Colonic mucosa (tissue), 4 donors: ENCODE results near the gene RDH11. TPM values are rescaled to one million over a fixed set of nuclear protein-coding genes. Genes with fewer than 3 reads are reported as not detected.
"Not testable (repeated sequence)": the region's sequence is repeated elsewhere in the genome, so short reads cannot be mapped to it uniquely, and the experiment has no call there.

ENCODE experiments used
- DNase-seq: peaks from one replicate; pipeline ENCODE4 v3.0.0-alpha.2; 2020
- H3K27ac ChIP-seq: fragments of 200-600 bp; one replicate; pipeline ENCODE4 v1.8.0; 2021
- H3K27me3 ChIP-seq: fragments of 200-600 bp; one replicate; pipeline ENCODE4 v1.8.0; 2021
- H3K36me3 ChIP-seq: fragments of 200-600 bp; one replicate; pipeline ENCODE4 v1.8.0; 2021
- H3K4me1 ChIP-seq: fragments of 200-600 bp; one replicate; pipeline ENCODE4 v1.8.0; 2021; ENCODE audit warnings: mild to moderate bottlenecking
- H3K4me3 ChIP-seq: fragments of 200-600 bp; one replicate; pipeline ENCODE4 v1.8.0; 2021
- H3K9ac ChIP-seq, 2 donors: one replicate each; pipeline ENCODE4 v1.7.0; 2013; ENCODE audit warnings: control low read depth in 2 of 2, low read depth in 2 of 2, low read length in 2 of 2
- H3K9me3 ChIP-seq: fragments of 200-600 bp; one replicate; pipeline ENCODE4 v1.8.0; 2021
- CTCF ChIP-seq: fragments of 200-600 bp; IDR thresholded peaks from one replicate; pipeline ENCODE4 v1.8.0; 2022; ENCODE audit warnings: antibody characterized with exemption, mild to moderate bottlenecking
- intact Hi-C: fragments of 100-400 bp; cut with DNase I; formaldehyde crosslinking; loops from one replicate; pipeline ENCODE4 v1.14.1; 2022
- total RNA-seq, 2 donors: library from RNA; stranded (reverse); fragmentation: NEBNext Ultra II Directional in 1 of 2; extraction: Animal tissue kit (Norgen Biotek cat#: 25700) in 1 of 2; gene quantifications; one replicate each; pipeline ENCODE4 v1.2.1, GENCODE V29; 2021
- donor health status: healthy.
- donor health status: DM: no; HTN: no; CAD: no.
- donor health status: DM: no; HTN: no; CAD: no.

RDH11 gene
- total RNA-seq, 2 donors from 2014 or later, result 60.0 to 81.7 TPM

GRCh38 chr14:67718265-67718664 lies 22.7 kb upstream of the RDH11 start:
- TF ChIP-seq CTCF, result no peak
- intact Hi-C loops, result no loop called here
- Histone ChIP-seq H3K4me1 (no peaks in the 10 kb centered on the region), H3K27ac (no peak overlapping the region), H3K4me3 (no peak overlapping the region), H3K36me3 (no peaks in the 10 kb centered on the region), H3K9me3 (no peaks in the 10 kb centered on the region), H3K27me3 (peaks cover 4% of the 10 kb centered on the region), H3K9ac (no peak overlapping the region)
- no peak for DNase-seq

DNA sequence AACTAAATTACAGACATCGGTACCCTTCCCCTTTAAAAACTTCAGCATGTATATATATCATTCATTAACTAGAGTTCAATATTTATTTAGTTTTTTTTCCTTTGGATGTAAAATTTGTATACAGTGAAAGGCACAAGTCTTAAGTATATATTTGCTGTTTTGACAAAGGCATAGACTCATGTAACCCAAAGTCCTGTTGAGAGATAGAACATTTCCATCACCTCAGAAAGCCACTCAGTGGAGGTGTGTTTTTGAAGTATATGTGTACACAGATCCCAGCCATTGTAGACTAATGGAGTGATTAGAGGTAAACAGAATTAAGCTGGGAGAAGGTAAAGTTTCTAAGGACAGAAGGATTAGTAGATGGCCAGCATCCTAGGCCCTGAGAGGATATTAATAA lies 21.5 kb upstream of the RDH11 start:
- no peaks in the 10 kb centered on the region for H3K36me3 ChIP-seq
- no peak for DNase-seq
- no peak for TF ChIP-seq CTCF
- no peaks in the 10 kb centered on the region for H3K9me3 ChIP-seq
- no peak overlapping the region for H3K9ac ChIP-seq
- H3K27ac ChIP-seq, result no peak overlapping the region
- H3K27me3 ChIP-seq, result peaks cover 4% of the 10 kb centered on the region
- intact Hi-C loops, result no loop called here
- no peak overlapping the region for H3K4me3 ChIP-seq
- H3K4me1 ChIP-seq, result no peaks in the 10 kb centered on the region

DNA sequence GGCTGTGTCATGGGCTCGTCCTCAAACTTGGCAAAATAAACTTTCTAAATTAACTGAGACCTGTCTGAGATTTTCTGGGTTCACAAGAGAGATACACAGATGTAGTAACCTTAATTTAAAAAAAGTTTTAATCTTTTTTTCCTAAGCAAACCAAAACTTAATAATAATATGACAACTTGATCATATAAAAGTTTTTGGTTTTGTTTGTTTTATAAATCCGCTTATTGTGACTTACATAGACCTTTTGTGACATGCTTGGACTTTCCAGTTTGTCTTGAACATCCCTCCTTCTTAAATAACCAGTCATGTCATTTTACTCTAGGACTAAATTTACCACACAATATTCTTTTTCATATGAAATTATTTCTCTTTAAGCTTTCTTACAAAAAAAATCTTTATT lies 14.6 kb upstream of the RDH11 start:
- no peak overlapping the region for H3K9ac ChIP-seq
- no peak overlapping the region for H3K4me3 ChIP-seq
- intact Hi-C loops, result no loop called here
- no peaks in the 10 kb centered on the region for H3K9me3 ChIP-seq
- no peak for TF ChIP-seq CTCF
- no peaks in the 10 kb centered on the region for H3K4me1 ChIP-seq
- H3K36me3 ChIP-seq, result no peaks in the 10 kb centered on the region
- H3K27ac ChIP-seq, result no peak overlapping the region
- DNase-seq, result no peak
- H3K27me3 ChIP-seq, result no peaks in the 10 kb centered on the region

GRCh38 chr14:67709796-67710195 lies 14.2 kb upstream of the RDH11 start:
- H3K9me3 ChIP-seq, result not testable (repeated sequence)
- intact Hi-C loops, result loop anchor here (10.0 kb wide), 2 partner anchors 185 to 285 kb away; no protein-coding TSS in a partner anchor

DNA sequence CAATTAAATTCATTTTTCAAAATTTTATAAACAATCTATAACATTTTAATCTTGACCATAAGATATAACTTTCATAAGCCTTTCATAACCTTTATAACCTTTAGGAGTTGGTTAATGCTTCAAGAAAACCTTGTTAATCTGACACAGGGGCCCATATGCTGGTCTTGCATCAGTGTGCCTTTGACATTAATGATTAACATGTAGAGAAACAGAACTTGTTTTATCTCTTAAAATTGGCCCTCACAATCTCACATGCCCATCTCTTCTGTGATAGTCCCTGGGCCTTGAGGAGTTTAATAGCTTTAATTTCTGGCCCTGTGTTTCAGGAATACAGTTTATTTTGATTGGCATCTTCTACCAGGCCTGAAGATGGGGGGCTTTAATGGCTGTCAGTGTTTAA lies 13.8 kb upstream of the RDH11 start:
- intact Hi-C loops, result loop anchor here (10.0 kb wide), 2 partner anchors 185 to 285 kb away; no protein-coding TSS in a partner anchor
- H3K9ac ChIP-seq, H3K27me3 ChIP-seq, DNase-seq, H3K4me1 ChIP-seq, H3K9me3 ChIP-seq, H3K4me3 ChIP-seq, H3K36me3 ChIP-seq, H3K27ac ChIP-seq: not testable (repeated sequence)

More at GRCh38 chr14:67709796-67710195, 14.2 kb upstream of the RDH11 start:
- H3K27me3 ChIP-seq, H3K27ac ChIP-seq, H3K4me1 ChIP-seq, H3K36me3 ChIP-seq, H3K4me3 ChIP-seq, H3K9ac ChIP-seq, DNase-seq: not testable (repeated sequence)

DNA sequence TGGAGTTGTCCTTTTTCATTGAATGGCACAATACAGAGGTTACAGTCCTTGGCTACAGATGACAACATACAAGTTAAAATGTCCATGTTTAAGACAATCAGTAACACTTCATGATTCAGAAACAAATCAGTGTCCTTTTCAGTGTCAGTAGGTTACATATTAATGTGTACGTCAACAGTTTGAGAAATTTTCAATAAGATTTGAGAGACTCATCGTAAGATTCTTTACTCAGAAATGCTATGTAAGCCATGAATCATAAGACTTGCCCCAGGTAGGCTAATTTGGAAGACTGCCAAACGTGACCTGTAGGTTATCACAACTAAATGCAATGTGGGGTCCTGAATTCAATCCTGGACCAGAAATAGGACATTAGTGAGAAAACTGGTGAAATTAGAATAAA lies 9.6 kb upstream of the RDH11 start:
- H3K9me3 ChIP-seq, result no peaks in the 10 kb centered on the region
- no peaks in the 10 kb centered on the region for H3K4me1 ChIP-seq
- TF ChIP-seq CTCF, result no peak
- no peaks in the 10 kb centered on the region for H3K36me3 ChIP-seq
- DNase-seq, result no peak
- H3K9ac ChIP-seq, result no peak overlapping the region
- H3K4me3 ChIP-seq, result no peak overlapping the region
- no peak overlapping the region for H3K27ac ChIP-seq
- no peaks in the 10 kb centered on the region for H3K27me3 ChIP-seq
- intact Hi-C loops, result loop anchor here (2.0 to 10.0 kb wide), 3 partner anchors 120 to 280 kb away; no protein-coding TSS in a partner anchor
